ENCODE measurements around the gene CACHD1.

CACHD1 gene

DNA sequence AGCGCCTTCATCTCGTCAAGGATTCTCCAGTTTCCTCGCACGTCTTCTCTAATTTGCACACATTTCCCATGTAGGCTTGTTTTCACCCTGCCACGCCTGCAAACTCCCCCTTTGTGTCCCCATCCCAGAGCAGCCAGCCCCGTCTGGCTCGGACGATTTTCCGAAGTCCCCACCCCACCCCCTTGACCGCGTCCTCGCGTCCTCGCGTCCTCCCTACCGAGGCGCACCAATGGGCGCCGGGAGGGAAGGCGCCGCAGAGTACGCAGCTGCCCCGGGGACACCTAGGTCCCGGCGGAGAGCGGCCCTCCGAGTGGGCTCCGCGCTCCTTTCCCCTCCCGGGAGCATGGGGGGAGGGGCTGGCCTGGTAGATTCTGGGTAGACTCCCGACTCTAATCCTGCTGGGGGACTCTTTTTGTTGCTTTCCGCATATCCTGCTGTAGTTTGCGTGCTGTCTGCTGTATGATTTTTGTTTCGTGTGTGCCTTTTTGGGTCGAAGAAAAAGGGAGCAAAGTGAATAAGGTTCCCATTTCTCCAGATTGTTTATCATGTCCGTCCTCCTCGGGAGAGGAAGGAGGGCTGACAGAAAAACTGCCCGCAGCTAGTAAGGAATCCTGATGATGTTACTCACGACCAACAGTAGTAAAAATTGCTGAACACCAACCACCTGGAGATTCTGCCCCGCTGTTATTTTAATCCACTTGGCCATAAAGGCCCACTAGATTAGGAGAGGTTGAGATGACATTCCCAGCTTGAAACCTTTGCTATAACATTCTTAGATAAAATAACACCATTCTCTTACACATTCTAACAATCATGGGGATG, 1.5 kb downstream of the CACHD1 start:
- no peaks in the 10 kb centered on the region for H3K9me2 ChIP-seq (replicated peaks; ENCODE audit: insufficient read depth, low read length)
- H3K27me3 ChIP-seq (ENCODE audit: low read length) = no peaks in the 10 kb centered on the region
- no peak overlapping the region for H3K4me2 ChIP-seq (ENCODE audit: low read depth, low read length, poor library complexity, severe bottlenecking)
- no peak overlapping the region for H3K27ac ChIP-seq (ENCODE audit: low read depth, low read length)
- H3K9me3 ChIP-seq (ENCODE audit: insufficient read depth, low read length) = no peaks in the 10 kb centered on the region
- no peaks in the 10 kb centered on the region for H3K36me3 ChIP-seq (ENCODE audit: low read length)
- H3F3A ChIP-seq (ENCODE audit: insufficient read depth) = no peaks in the 10 kb centered on the region
- no peaks in the 10 kb centered on the region for H4K20me1 ChIP-seq (ENCODE audit: low read depth, low read length)
- no peak overlapping the region for H3K9ac ChIP-seq (ENCODE audit: low read length)
- H3K79me2 ChIP-seq (ENCODE audit: insufficient read depth, low read length) = no peaks in the 10 kb centered on the region
- no peak overlapping the region for H2AFZ ChIP-seq (ENCODE audit: low read depth, low read length, severe bottlenecking)
- no peak for TF ChIP-seq EZH2phosphoT487 (conservative IDR thresholded peaks at IDR 0.05; ENCODE audit: low read length)
- no peak for TF ChIP-seq CTCF (IDR thresholded peaks at IDR 0.05; ENCODE audit: insufficient read depth, low read length, poor library complexity, severe bottlenecking)
- H3K4me3 ChIP-seq (ENCODE audit: insufficient read depth, low read length, poor library complexity, severe bottlenecking) = no peak overlapping the region

GRCh38 chr1:64472040-64472376, 2.1 kb downstream of the CACHD1 start:
- Histone ChIP-seq H3F3A (ENCODE audit: insufficient read depth) (no peaks in the 10 kb centered on the region), H3K27me3 (ENCODE audit: low read length) (no peaks in the 10 kb centered on the region), H3K79me2 (ENCODE audit: insufficient read depth, low read length) (no peaks in the 10 kb centered on the region), H3K9me2 (replicated peaks; ENCODE audit: insufficient read depth, low read length) (no peaks in the 10 kb centered on the region), H3K9me3 (ENCODE audit: insufficient read depth, low read length) (no peaks in the 10 kb centered on the region), H3K4me2 (ENCODE audit: low read depth, low read length, poor library complexity, severe bottlenecking) (no peak overlapping the region), H4K20me1 (ENCODE audit: low read depth, low read length) (no peaks in the 10 kb centered on the region), H3K4me3 (ENCODE audit: insufficient read depth, low read length, poor library complexity, severe bottlenecking) (no peak overlapping the region), H3K27ac (ENCODE audit: low read depth, low read length) (no peak overlapping the region), H2AFZ (ENCODE audit: low read depth, low read length, severe bottlenecking) (no peak overlapping the region), H3K36me3 (ENCODE audit: low read length) (no peaks in the 10 kb centered on the region), H3K9ac (ENCODE audit: low read length) (no peak overlapping the region)
- no peak for TF ChIP-seq EZH2phosphoT487 (conservative IDR thresholded peaks at IDR 0.05; ENCODE audit: low read length)
- no peak for TF ChIP-seq CTCF (IDR thresholded peaks at IDR 0.05; ENCODE audit: insufficient read depth, low read length, poor library complexity, severe bottlenecking)

GRCh38 chr1:64472805-64473204, 2.9 kb downstream of the CACHD1 start:
- no peaks in the 10 kb centered on the region for H3K79me2 ChIP-seq (ENCODE audit: insufficient read depth, low read length)
- H3K27me3 ChIP-seq (ENCODE audit: low read length) = no peaks in the 10 kb centered on the region
- no peak overlapping the region for H3K27ac ChIP-seq (ENCODE audit: low read depth, low read length)
- H3K9ac ChIP-seq (ENCODE audit: low read length) = no peak overlapping the region
- H3K9me3 ChIP-seq (ENCODE audit: insufficient read depth, low read length) = no peaks in the 10 kb centered on the region
- H2AFZ ChIP-seq (ENCODE audit: low read depth, low read length, severe bottlenecking) = no peak overlapping the region
- H3K36me3 ChIP-seq (ENCODE audit: low read length) = no peaks in the 10 kb centered on the region
- no peak overlapping the region for H3K4me2 ChIP-seq (ENCODE audit: low read depth, low read length, poor library complexity, severe bottlenecking)
- H3K9me2 ChIP-seq (replicated peaks; ENCODE audit: insufficient read depth, low read length) = no peaks in the 10 kb centered on the region
- H4K20me1 ChIP-seq (ENCODE audit: low read depth, low read length) = no peaks in the 10 kb centered on the region
- TF ChIP-seq EZH2phosphoT487 (conservative IDR thresholded peaks at IDR 0.05; ENCODE audit: low read length) (no peak), CTCF (IDR thresholded peaks at IDR 0.05; ENCODE audit: insufficient read depth, low read length, poor library complexity, severe bottlenecking) (no peak)
- H3F3A ChIP-seq (ENCODE audit: insufficient read depth) = no peaks in the 10 kb centered on the region
- no peak overlapping the region for H3K4me3 ChIP-seq (ENCODE audit: insufficient read depth, low read length, poor library complexity, severe bottlenecking)

Data from SU-DHL-6 (cell line).